VCaP (cell line): ENCODE results near the gene KLHL29.

ENCODE experiments used
- H3K27ac ChIP-seq: fragments of 450-650 bp; 2 replicates; pipeline ENCODE4 v1.5.1; 2017
- CTCF ChIP-seq: fragments of 450-650 bp; conservative IDR thresholded peaks from 2 replicates; pipeline ENCODE4 v1.5.1; 2017; ENCODE audit warnings: mild to moderate bottlenecking, moderate library complexity

The KLHL29 gene

DNA sequence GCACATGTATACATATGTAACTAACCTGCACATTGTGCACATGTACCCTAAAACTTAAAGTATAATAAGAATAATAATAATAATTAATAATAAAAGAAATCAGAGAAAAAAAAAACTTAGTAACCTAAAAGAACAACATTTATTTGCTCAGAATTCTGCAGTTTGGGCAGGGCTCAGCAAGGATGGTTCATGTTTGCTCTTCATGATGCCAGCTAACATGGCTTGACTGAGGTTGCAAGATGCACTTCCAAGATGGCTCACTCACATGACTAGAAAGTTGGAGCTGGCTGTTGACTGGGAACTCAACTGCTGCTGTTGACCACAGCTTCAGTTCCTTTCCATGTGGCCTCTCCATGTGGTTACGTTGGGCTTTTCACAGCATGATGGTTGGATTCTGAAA, 56.4 kb downstream of the KLHL29 start:
- no peak for TF ChIP-seq CTCF
- H3K27ac ChIP-seq, result no peak overlapping the region

GRCh38 chr2:23445450-23445868, 60.5 kb downstream of the KLHL29 start:
- no peak overlapping the region for H3K27ac ChIP-seq
- TF ChIP-seq CTCF, result no peak

DNA sequence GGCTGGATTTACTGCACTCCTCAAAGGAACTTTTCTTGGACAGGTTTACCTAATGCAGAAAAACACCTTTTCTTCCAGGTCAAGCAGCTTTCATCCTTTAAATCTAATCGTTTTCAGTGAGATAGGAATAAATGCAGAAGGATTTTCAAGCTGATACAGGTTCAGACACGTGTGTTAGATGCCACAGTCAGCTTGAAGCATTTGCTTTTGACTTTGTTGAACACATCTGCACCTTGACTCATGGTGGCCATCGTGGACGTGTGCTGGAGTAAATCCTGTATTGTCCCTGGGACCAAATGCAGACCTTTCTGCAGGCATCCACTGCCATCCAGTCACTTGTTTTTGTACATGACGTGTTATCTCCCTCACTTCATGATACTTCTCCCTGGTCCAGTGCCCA, 61.9 kb downstream of the KLHL29 start:
- TF ChIP-seq CTCF, result no peak
- no peak overlapping the region for H3K27ac ChIP-seq

DNA sequence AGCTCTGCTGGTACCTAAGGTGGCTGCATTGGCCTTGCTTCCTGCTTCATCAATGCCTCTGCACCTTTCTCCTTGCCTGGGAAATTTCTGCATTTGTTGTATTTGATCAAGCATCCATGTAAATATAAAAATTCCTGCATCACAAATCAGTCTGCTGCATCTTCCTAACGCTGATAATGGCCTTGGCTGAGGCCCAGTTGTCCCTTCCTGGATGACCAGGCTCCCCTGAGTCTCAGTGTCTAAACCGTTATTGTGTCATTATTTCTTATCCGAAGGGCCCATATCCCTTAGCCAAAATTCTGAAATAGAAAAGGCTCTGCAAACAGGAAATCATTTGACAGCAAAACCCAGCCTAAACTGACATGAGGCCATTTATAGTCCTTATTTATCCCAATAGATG, 62.4 kb downstream of the KLHL29 start:
- TF ChIP-seq CTCF, result no peak
- H3K27ac ChIP-seq, result no peak overlapping the region

GRCh38 chr2:23448906-23449305, 63.9 kb downstream of the KLHL29 start:
- no peak overlapping the region for H3K27ac ChIP-seq
- TF ChIP-seq CTCF, result no peak

GRCh38 chr2:23449413-23449812, 64.4 kb downstream of the KLHL29 start:
- H3K27ac ChIP-seq, result no peak overlapping the region
- no peak for TF ChIP-seq CTCF

DNA sequence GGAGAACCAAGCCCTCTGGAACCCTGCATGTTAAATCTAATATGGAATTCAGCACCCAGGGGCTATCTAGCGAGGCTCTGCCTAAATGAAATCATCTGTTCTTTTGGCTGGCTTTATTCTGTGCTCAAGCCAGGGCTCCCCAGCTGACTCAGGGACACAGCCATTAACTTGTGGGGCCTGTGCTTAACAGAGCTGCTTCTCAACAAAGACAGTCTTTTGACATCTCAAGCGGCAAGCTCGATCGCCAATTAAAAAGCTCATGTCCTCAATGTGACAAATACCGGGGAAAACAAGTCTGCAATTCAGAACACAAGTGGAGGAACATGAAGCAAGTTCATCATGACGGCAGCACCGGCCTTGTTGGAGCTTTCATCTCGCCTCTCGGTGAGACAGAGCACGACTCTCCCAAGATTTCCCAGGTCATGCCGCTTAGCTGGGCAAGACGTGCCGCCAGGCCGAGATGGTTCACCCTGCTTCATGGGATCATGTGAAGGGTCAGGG, 64.9 kb downstream of the KLHL29 start:
- H3K27ac ChIP-seq, result no peak overlapping the region
- no peak for TF ChIP-seq CTCF

DNA sequence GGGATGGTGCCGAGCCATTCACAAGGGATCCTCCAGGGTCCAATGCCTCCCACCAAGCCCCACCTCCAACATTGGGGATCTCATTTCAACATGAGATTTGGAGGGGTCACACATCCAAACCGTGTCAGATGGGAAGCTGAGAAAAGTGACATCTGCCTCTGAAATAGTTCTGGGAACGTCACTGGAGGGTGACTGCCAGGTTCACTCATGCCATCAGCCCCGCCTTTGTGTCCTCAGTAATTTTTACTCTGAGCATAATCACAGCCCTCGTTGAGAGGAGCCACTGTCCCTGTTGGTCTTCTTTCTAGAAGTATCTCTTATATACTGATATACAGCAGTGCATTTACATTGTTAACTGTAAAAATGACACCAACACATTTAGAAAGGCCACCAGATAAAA, 67.4 kb downstream of the KLHL29 start:
- no peak overlapping the region for H3K27ac ChIP-seq
- TF ChIP-seq CTCF, result no peak
